Measurements from ENCODE around the gene SHISA7. TPM values are rescaled to one million over a fixed set of nuclear protein-coding genes. Genes with fewer than 3 reads are reported as not detected.

Gene SHISA7
- total and polyA plus RNA-seq, 2 of the 4 experiments (the other 2 are of a cell fraction): not detected

GRCh38 chr19:55492362-55492944, 49.4 kb upstream of the SHISA7 start (continued):
- no peak for TF ChIP-seq NFE2L2 (IDR thresholded peaks at IDR 0.05; ENCODE audit: low read depth, low read length)

DNA sequence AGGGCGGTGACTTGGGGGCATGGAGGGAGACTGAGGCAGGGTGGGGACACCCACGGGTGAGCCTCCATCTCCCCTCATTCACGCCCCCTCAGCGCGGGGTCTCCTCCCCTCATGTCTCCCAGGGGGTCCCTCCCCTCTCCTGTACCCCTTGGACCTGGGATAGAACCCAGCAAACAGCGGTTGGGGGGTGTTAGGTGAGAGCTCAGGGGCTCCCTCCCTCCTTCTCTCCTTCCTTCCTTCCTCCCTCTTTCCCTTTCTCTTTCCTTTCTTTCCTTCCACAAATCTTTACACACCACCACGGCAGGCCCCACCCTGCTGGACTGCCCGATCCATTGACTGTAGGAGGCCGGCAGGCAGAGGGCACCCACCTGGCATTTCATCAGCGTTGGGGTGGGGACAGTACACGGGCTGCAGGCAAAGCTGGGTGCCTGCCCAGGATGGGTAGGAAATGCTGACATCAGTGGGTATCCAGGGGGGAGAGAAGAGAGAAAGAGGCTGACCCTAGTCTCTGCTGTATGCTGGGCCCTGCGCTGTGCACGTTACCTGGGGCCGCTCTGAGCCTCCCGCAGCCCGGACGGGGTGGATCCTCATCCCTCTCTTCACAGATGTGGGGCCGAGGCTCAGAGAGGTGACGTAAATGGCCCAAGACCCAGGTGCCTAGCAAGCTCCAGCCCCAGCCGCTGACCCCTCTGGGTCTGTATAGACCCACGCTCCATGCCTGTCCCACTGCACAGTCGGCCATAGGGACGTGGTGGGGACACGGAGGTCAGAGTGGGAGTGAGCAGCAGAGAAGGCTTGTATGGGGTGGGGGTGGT, 48.7 kb upstream of the SHISA7 start:
- H3K14ac ChIP-seq (replicated peaks; ENCODE audit: low read depth, low read length): no peak overlapping the region
- 20 to 100% methylated on average over 1 of the region's 24 CpGs for WGBS, 2 experiments (ENCODE audit: extremely low coverage in 2 of 2, insufficient read length in 1 of 2)
- DNase-seq: no peak
- no peaks in the 10 kb centered on the region for H3K9me3 ChIP-seq (ENCODE audit: control insufficient read depth, insufficient read depth, low read length)
- 0 out of 2 replicates have a peak, but pooled peaks cover 4% of the 10 kb centered on the region for H4K20me1 ChIP-seq (ENCODE audit: insufficient read depth, low read length)
- in situ Hi-C loops (cut with MboI; ENCODE audit: low sequenced_read_pairs) (loop anchor here (25.0 kb wide), 1 partner anchor 1029 kb away; the partner anchor contains the start of genes CDC42EP5 and LENG9), dilution Hi-C loops (cut with HindIII; ENCODE audit: low sequenced_read_pairs, unreplicated experiment) (no loop called here), intact Hi-C loops (cut with micrococcal nuclease) (no loop called here)
- H3K79me1 ChIP-seq (ENCODE audit: low read depth in 1 of 2, low read length in 2 of 2): peaks cover 0 to 25% of the 10 kb centered on the region in 2 experiments
- H2BK15ac ChIP-seq (ENCODE audit: low read depth, low read length): no peak overlapping the region; the same call in 2 of the 3 replicates
- peak overlapping the region; percentile 32 for H2AK5ac ChIP-seq (ENCODE audit: low read depth, low read length)
- no peak overlapping the region for H3K9ac ChIP-seq (ENCODE audit: low read depth, low read length)
- no peak overlapping the region for H3K4me3 ChIP-seq (ENCODE audit: insufficient read depth, low read depth, low read length)
- BruUV-seq (replicated peaks): no TSS peak
- peaks cover 3% of the 10 kb centered on the region for H3K9me1 ChIP-seq (ENCODE audit: insufficient read depth, low read length)
- H4K8ac ChIP-seq (ENCODE audit: low read depth in 2 of 2, low read length in 2 of 2): no peak overlapping the region
- peak overlapping the region; percentile 35; the same call in 1 of the 2 replicates for H3K4ac ChIP-seq (ENCODE audit: low read depth, low read length)
- ChIA-PET CTCF (interaction anchor here (1.0 to 3.1 kb wide), 2 partner anchors 12 kb away, joined by 3 to 16 read pairs; no protein-coding TSS in a partner anchor), POLR2A (ENCODE audit: unreplicated experiment) (interaction anchor here (0.5 kb wide), 1 partner anchor 132 kb away, joined by 10 read pairs; the partner anchor contains the start of gene ZNF784)
- no peak overlapping the region for H3K4me2 ChIP-seq (ENCODE audit: low read depth, low read length)
- H3K23ac ChIP-seq (ENCODE audit: low read depth, low read length): no peak overlapping the region
- no peak overlapping the region for H3K56ac ChIP-seq (ENCODE audit: extremely low read depth, insufficient read depth, low read length)
- no peak overlapping the region for H4K5ac ChIP-seq (ENCODE audit: low read depth, low read length)
- no peak overlapping the region for H4K91ac ChIP-seq (ENCODE audit: insufficient read depth, low read depth, low read length)
- no peak overlapping the region for H3K18ac ChIP-seq (ENCODE audit: low read depth, low read length)
- H2BK20ac ChIP-seq (ENCODE audit: low read depth, low read length): no peak overlapping the region
- no peak for ATAC-seq (ENCODE audit: low read depth)
- no peak overlapping the region for H3K27ac ChIP-seq (ENCODE audit: insufficient read depth, low read length)
- H2AK9ac ChIP-seq (replicated peaks; ENCODE audit: low read depth, low read length, poor library complexity): peak overlapping the region; percentile 61
- no peak overlapping the region for H2BK120ac ChIP-seq (ENCODE audit: low read depth, low read length)
- 0 out of 2 replicates have a peak, but pooled peaks cover 2% of the 10 kb centered on the region for H3K36me3 ChIP-seq (ENCODE audit: control insufficient read depth, insufficient read depth, low read length)
- H2AFZ ChIP-seq (replicated peaks; ENCODE audit: low read length, poor library complexity): no peak overlapping the region
- peaks cover 35% of the 10 kb centered on the region for H3K4me1 ChIP-seq (ENCODE audit: control insufficient read depth, insufficient read depth, low read length)
- no peak overlapping the region for H2BK5ac ChIP-seq (ENCODE audit: low read depth, low read length, poor library complexity, severe bottlenecking)
- H3K27me3 ChIP-seq (ENCODE audit: control insufficient read depth, insufficient read depth, low read length): no peaks in the 10 kb centered on the region
- no peak for TF ChIP-seq FOS (IDR thresholded peaks at IDR 0.05; ENCODE audit: low read depth, low read length)
- TF ChIP-seq CTCF (conservative IDR thresholded peaks at IDR 0.05; ENCODE audit: low read depth, low read length): no peak
- no peak for TF ChIP-seq MXI1 (IDR thresholded peaks at IDR 0.05; ENCODE audit: borderline replicate concordance, low read depth, low read length)
- no peak for TF ChIP-seq RFX5 (IDR thresholded peaks at IDR 0.05; ENCODE audit: low read depth, low read length)
- no peak for TF ChIP-seq RAD21 (IDR thresholded peaks at IDR 0.05; ENCODE audit: low read length)
- TF ChIP-seq MAFK (IDR thresholded peaks at IDR 0.05; ENCODE audit: low read depth, low read length): no peak
- TF ChIP-seq NFE2L2 (IDR thresholded peaks at IDR 0.05; ENCODE audit: low read depth, low read length): no peak
- no peak for TF ChIP-seq USF2 (IDR thresholded peaks at IDR 0.05; ENCODE audit: low read depth, low read length)
- TF ChIP-seq POLR2A (IDR thresholded peaks at IDR 0.05; ENCODE audit: low read depth, low read length): no peak
- no peak for TF ChIP-seq CHD1 (IDR thresholded peaks at IDR 0.05; ENCODE audit: low read depth, low read length)
- TF ChIP-seq, protein P1, sequence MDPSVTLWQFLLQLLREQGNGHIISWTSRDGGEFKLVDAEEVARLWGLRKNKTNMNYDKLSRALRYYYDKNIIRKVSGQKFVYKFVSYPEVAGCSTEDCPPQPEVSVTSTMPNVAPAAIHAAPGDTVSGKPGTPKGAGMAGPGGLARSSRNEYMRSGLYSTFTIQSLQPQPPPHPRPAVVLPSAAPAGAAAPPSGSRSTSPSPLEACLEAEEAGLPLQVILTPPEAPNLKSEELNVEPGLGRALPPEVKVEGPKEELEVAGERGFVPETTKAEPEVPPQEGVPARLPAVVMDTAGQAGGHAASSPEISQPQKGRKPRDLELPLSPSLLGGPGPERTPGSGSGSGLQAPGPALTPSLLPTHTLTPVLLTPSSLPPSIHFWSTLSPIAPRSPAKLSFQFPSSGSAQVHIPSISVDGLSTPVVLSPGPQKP (IDR thresholded peaks at IDR 0.05; ENCODE audit: borderline replicate concordance, low read depth, low read length): no peak

Data from IMR-90 (cell line).